ENCODE measurements around the gene ADK. TPM values are rescaled to one million over a fixed set of nuclear protein-coding genes. Genes with fewer than 3 reads are reported as not detected.

ADK gene
- total and polyA plus RNA-seq, 2 of the 4 experiments (the other 2 are of a cell fraction), result 30.6 to 40.9 TPM

DNA sequence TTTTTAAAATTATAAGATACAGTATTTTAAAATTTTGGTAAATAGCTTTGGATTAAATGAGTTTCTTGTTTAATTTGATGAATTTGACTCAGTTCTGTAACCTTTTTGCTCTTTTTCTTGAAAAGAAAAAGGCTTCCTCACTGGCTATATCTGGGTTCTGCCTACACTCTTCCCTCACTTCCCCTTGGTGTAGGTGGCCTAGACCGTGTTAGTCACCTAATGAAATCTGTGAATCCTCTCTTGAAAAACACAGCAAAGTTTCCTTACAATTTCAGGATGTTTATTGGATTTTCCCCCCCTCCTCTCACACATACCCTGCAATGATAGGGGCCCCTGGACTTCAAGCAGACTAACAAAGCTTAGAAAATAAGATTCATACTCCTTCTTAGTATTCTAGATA is 231.6 kb downstream of the ADK start:
- Histone ChIP-seq H4K91ac (ENCODE audit: insufficient read depth, low read depth, low read length) (no peak overlapping the region), H4K5ac (ENCODE audit: low read depth, low read length) (no peak overlapping the region), H3K9me3 (ENCODE audit: control insufficient read depth, insufficient read depth, low read length) (no peaks in the 10 kb centered on the region), H3K4me2 (ENCODE audit: low read depth, low read length) (no peak overlapping the region), H3K14ac (replicated peaks; ENCODE audit: low read depth, low read length) (no peak overlapping the region), H3K18ac (ENCODE audit: low read depth, low read length) (no peak overlapping the region), H3K23ac (ENCODE audit: low read depth, low read length) (no peak overlapping the region), H3K4me1 (ENCODE audit: control insufficient read depth, insufficient read depth, low read length) (no peaks in the 10 kb centered on the region; the same call in 1 of the 2 replicates), H2BK120ac (ENCODE audit: low read depth, low read length) (no peak overlapping the region), H3K36me3 (ENCODE audit: control insufficient read depth, insufficient read depth, low read length) (no peaks in the 10 kb centered on the region), H3K9me1 (ENCODE audit: insufficient read depth, low read length) (no peaks in the 10 kb centered on the region; the same call in 1 of the 2 replicates), H3K9ac (ENCODE audit: low read depth, low read length) (no peak overlapping the region), H2AK9ac (replicated peaks; ENCODE audit: low read depth, low read length, poor library complexity) (no peak overlapping the region), H2AK5ac (ENCODE audit: low read depth, low read length) (no peak overlapping the region), H3K27ac (ENCODE audit: insufficient read depth, low read length) (no peak overlapping the region), H3K79me1 (ENCODE audit: low read depth in 1 of 2, low read length in 2 of 2) (peaks cover 7 to 10% of the 10 kb centered on the region in 2 experiments; a peak in 3 of 4 replicates), H2AFZ (replicated peaks; ENCODE audit: low read length, poor library complexity) (no peak overlapping the region), H4K8ac (ENCODE audit: low read depth in 2 of 2, low read length in 2 of 2) (no peak overlapping the region), H4K20me1 (ENCODE audit: insufficient read depth, low read length) (no peaks in the 10 kb centered on the region), H3K4ac (ENCODE audit: low read depth, low read length) (no peak overlapping the region), H2BK15ac (ENCODE audit: low read depth, low read length) (no peak overlapping the region), H2BK5ac (ENCODE audit: low read depth, low read length, poor library complexity, severe bottlenecking) (no peak overlapping the region), H3K27me3 (ENCODE audit: control insufficient read depth, insufficient read depth, low read length) (no peaks in the 10 kb centered on the region), H3K56ac (ENCODE audit: extremely low read depth, insufficient read depth, low read length) (no peak overlapping the region), H2BK20ac (ENCODE audit: low read depth, low read length) (no peak overlapping the region), H3K4me3 (ENCODE audit: insufficient read depth, low read depth, low read length) (no peak overlapping the region)
- BruUV-seq (replicated peaks), result no TSS peak
- ChIA-PET CTCF (no interaction called here), POLR2A (ENCODE audit: unreplicated experiment) (interaction anchor here (0.6 kb wide), 1 partner anchor 817 kb away, joined by 5 read pairs; no protein-coding TSS in a partner anchor)
- no peak for TF ChIP-seq RFX5 (IDR thresholded peaks at IDR 0.05; ENCODE audit: low read depth, low read length)
- TF ChIP-seq RAD21 (IDR thresholded peaks at IDR 0.05; ENCODE audit: low read length), result no peak
- no peak for TF ChIP-seq MXI1 (IDR thresholded peaks at IDR 0.05; ENCODE audit: borderline replicate concordance, low read depth, low read length)
- no peak for DNase-seq
- dilution Hi-C loops (cut with HindIII; ENCODE audit: low sequenced_read_pairs, unreplicated experiment) (no loop called here), intact Hi-C loops (cut with micrococcal nuclease) (no loop called here), in situ Hi-C loops (cut with MboI; ENCODE audit: low sequenced_read_pairs) (no loop called here)
- no peak for ATAC-seq (ENCODE audit: low read depth)
- no CpG with 5 or more reads among the region's 1 CpG for WGBS, 2 experiments (ENCODE audit: extremely low coverage in 2 of 2, insufficient read length in 1 of 2)

Measured in IMR-90 (cell line).